Smooth muscle cell (in vitro differentiated cells): ENCODE measurements around the gene LEMD2. TPM values are rescaled to one million over a fixed set of nuclear protein-coding genes. Genes with fewer than 3 reads are reported as not detected.

Experiments used
- DNase-seq: peaks from one replicate; lab custom pipeline; 2025; ENCODE audit not compliant: unreplicated experiment; lab: John Stamatoyannopoulos, UW
- H2AFZ ChIP-seq: fragments of 200-600 bp; sonication (generic); 2 replicates; pipeline ENCODE4 v1.6.0; 2016; ENCODE audit warnings: antibody characterized with exemption, low read depth, mild to moderate bottlenecking
- H3F3A ChIP-seq: fragments of 200-600 bp; sonication (generic); 2 replicates; pipeline ENCODE4 v1.6.0; 2017; ENCODE audit warnings: antibody characterized with exemption, low read depth
- H3K27ac ChIP-seq: fragments of 200-600 bp; sonication (generic); 2 replicates; pipeline ENCODE4 v1.5.1; 2016; ENCODE audit warnings: low read depth, mild to moderate bottlenecking
- H3K27me3 ChIP-seq: fragments of 200-600 bp; sonication (generic); 2 replicates; pipeline ENCODE4 v1.6.1; 2016; ENCODE audit warnings: low read depth, mild to moderate bottlenecking
- H3K36me3 ChIP-seq: fragments of 200-600 bp; sonication (generic); 2 replicates; pipeline ENCODE4 v1.5.1; 2016; ENCODE audit warnings: low read depth
- H3K4me1 ChIP-seq: fragments of 200-600 bp; sonication (generic); 2 replicates; pipeline ENCODE4 v1.5.1; 2016; ENCODE audit warnings: low read depth
- H3K4me2 ChIP-seq: fragments of 200-600 bp; sonication (generic); 2 replicates; pipeline ENCODE4 v1.6.0; 2016; ENCODE audit warnings: mild to moderate bottlenecking
- H3K4me3 ChIP-seq: fragments of 200-600 bp; sonication (generic); 2 replicates; pipeline ENCODE4 v1.5.1; 2016; ENCODE audit warnings: mild to moderate bottlenecking
- H3K79me2 ChIP-seq: fragments of 200-600 bp; sonication (generic); 2 replicates; pipeline ENCODE4 v1.6.0; 2016; ENCODE audit warnings: low read depth, mild to moderate bottlenecking
- H3K9ac ChIP-seq: fragments of 200-600 bp; sonication (generic); 2 replicates; pipeline ENCODE4 v1.6.0; 2016; ENCODE audit warnings: low read depth
- H3K9me3 ChIP-seq: fragments of 200-600 bp; sonication (generic); replicated peaks from 2 replicates; pipeline ENCODE4 v1.5.1; 2016; ENCODE audit warnings: low read depth
- H4K20me1 ChIP-seq: fragments of 200-600 bp; sonication (generic); 2 replicates; pipeline ENCODE4 v1.6.0; 2016; ENCODE audit warnings: low read depth
- CTCF ChIP-seq: fragments of 200-600 bp; sonication (generic); IDR thresholded peaks from 2 replicates; pipeline ENCODE4 v1.5.1; 2017; ENCODE audit warnings: borderline replicate concordance, mild to moderate bottlenecking, antibody characterized with exemption; ENCODE audit not compliant: insufficient read depth, poor library complexity, severe bottlenecking
- WGBS: methylation state at CpG from one replicate; pipeline ENCODE4 v1.1.7; 2016; ENCODE audit warnings: low lambda C conversion rate; 5-methylcytosine and 5-hydroxymethylcytosine counted together
- polyA plus RNA-seq: library from polyadenylated mRNA; unstranded; fragments of >200 nt; fragmentation: Nextera tagmentation; extraction: Ambion mirVana; gene quantifications from 2 replicates; pipeline ENCODE4 v1.2.1, GENCODE V29; 2016
- total RNA-seq: library from RNA; depleted of rRNA; stranded (reverse); fragments of >200 nt; gene quantifications from 2 replicates; pipeline ENCODE4 v1.2.3, GENCODE V29; 2014

LEMD2 gene
- total and polyA plus RNA-seq, 2 experiments from 2014 or later: 48.8 to 87.3 TPM

DNA sequence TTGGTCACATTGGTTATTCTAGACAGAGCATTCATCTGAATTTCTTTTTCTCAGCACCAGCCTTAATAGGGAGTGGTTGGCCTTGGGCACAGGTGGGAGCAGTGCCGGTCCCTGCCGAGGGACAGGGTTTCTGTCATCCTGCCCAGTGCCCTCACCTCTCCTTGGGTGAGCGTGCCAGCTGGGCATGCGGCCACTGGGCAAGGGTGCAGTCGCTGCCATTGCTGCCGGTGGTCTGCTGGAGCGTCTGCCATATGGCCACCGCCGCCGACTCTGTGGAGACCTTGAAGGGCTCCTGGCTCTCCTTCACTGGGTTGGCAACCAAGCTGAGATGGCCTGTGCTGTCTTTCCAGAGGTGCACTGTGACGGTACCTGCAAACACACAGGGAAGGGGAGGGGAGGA, 61.0 kb downstream of the LEMD2 start:
- Histone ChIP-seq H3K27ac (no peak overlapping the region), H3K79me2 (no peaks in the 10 kb centered on the region), H3K4me1 (no peaks in the 10 kb centered on the region), H3K4me2 (no peak overlapping the region), H2AFZ (no peak overlapping the region), H3K27me3 (no peaks in the 10 kb centered on the region), H3F3A (no peaks in the 10 kb centered on the region), H3K4me3 (no peak overlapping the region), H3K36me3 (no peaks in the 10 kb centered on the region), H3K9ac (no peak overlapping the region), H3K9me3 (no peaks in the 10 kb centered on the region), H4K20me1 (no peaks in the 10 kb centered on the region)
- DNase-seq: no peak
- TF ChIP-seq CTCF: no peak
- WGBS: 93% methylated on average over 11 of the region's 11 CpGs

GRCh38 chr6:33727126-33727525, 61.8 kb downstream of the LEMD2 start:
- Histone ChIP-seq H3K27ac (no peak overlapping the region), H3K79me2 (no peaks in the 10 kb centered on the region), H3K4me1 (no peaks in the 10 kb centered on the region), H3K9me3 (no peaks in the 10 kb centered on the region), H3K9ac (no peak overlapping the region), H4K20me1 (no peaks in the 10 kb centered on the region), H3K4me3 (no peak overlapping the region), H2AFZ (no peak overlapping the region), H3K36me3 (no peaks in the 10 kb centered on the region), H3F3A (no peaks in the 10 kb centered on the region), H3K4me2 (no peak overlapping the region), H3K27me3 (no peaks in the 10 kb centered on the region)
- TF ChIP-seq CTCF: no peak
- no peak for DNase-seq
- WGBS: 89% methylated on average over 7 of the region's 7 CpGs

DNA sequence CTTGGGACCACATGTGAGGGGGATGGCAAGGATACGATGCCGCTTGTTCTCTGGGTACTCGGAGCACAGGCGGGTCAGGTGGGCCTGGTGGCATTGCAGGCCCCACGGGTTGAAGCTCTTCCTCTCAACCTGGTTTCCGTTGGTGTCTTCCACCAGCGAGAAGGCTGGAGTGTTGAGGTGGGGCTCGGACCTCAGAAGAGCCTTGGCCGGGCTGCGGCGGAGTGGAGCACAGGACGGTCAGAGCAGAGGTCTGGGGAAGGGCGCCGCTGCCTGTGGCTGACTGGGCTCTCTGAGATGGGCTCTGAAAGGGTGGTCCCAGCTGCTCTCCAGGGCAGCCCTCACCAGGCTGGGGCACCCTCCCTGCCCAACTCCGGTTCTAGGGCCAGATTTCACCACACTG, 62.2 kb downstream of the LEMD2 start:
- no peaks in the 10 kb centered on the region for H3K4me1 ChIP-seq
- no peak for TF ChIP-seq CTCF
- no peak for DNase-seq

DNA sequence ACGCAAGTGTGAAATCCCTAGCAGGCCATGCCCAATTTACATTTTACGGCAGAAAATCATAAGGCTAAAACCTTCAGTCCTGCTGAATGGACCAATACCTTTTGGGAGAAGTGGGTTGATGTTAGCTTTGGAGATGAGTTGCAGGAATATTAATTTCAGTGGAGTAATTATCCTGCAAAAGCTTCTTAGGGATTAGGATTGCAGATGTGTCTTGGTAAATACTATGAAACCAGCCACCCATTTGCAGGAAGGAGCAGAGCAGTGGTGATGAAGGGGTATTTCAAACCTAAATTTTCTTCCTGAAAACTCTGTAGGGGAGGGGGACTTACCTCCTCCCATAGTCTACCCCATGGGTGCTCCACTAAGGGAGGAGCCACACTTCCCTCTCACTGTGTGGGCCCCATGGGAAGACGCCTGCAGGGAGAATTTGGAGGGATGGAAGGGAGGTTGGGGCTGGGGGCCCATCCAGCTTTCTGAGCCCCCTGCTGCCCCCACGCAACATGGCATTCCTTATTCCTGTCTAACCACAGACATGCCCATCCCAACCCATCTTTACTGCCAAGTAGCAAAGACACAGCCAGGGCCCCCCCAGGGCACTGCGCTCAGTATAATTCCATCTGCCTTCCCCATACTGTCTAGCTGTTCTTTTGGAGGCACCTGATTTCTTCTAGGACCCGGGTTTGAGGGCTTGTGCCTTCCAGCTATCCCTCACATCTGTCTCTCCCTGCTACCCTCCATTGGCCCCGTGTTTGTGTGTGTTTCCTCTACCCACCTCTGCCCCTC, 62.8 kb downstream of the LEMD2 start:
- no peaks in the 10 kb centered on the region for H3K9me3 ChIP-seq
- no peaks in the 10 kb centered on the region for H3K4me1 ChIP-seq
- no peaks in the 10 kb centered on the region for H3K36me3 ChIP-seq
- no peaks in the 10 kb centered on the region for H3K27me3 ChIP-seq
- no peak overlapping the region for H3K4me2 ChIP-seq
- no peaks in the 10 kb centered on the region for H4K20me1 ChIP-seq
- H3F3A ChIP-seq: no peaks in the 10 kb centered on the region
- TF ChIP-seq CTCF: no peak
- no peak for DNase-seq
- no peaks in the 10 kb centered on the region for H3K79me2 ChIP-seq
- WGBS: 91% methylated on average over 7 of the region's 7 CpGs
- no peak overlapping the region for H2AFZ ChIP-seq
- no peak overlapping the region for H3K27ac ChIP-seq
- no peak overlapping the region for H3K4me3 ChIP-seq
- no peak overlapping the region for H3K9ac ChIP-seq

More for the DNA sequence above, 62.2 kb downstream of the LEMD2 start:
- no peak overlapping the region for H2AFZ ChIP-seq
- WGBS: 96% methylated on average over 15 of the region's 15 CpGs
- no peak overlapping the region for H3K27ac ChIP-seq
- H3K36me3 ChIP-seq: no peaks in the 10 kb centered on the region
- H3F3A ChIP-seq: no peaks in the 10 kb centered on the region
- no peaks in the 10 kb centered on the region for H3K79me2 ChIP-seq
- no peak overlapping the region for H3K4me2 ChIP-seq
- no peaks in the 10 kb centered on the region for H3K27me3 ChIP-seq
- no peak overlapping the region for H3K4me3 ChIP-seq
- H3K9ac ChIP-seq: no peak overlapping the region
- H3K9me3 ChIP-seq: no peaks in the 10 kb centered on the region
- no peaks in the 10 kb centered on the region for H4K20me1 ChIP-seq
